Smooth muscle cell (in vitro differentiated cells): ENCODE results near the gene RASGEF1C. TPM values are rescaled to one million over a fixed set of nuclear protein-coding genes. Genes with fewer than 3 reads are reported as not detected.

ENCODE experiments used
- DNase-seq: peaks from one replicate; lab custom pipeline; 2025; ENCODE audit not compliant: unreplicated experiment; lab: John Stamatoyannopoulos, UW
- H2AFZ ChIP-seq: fragments of 200-600 bp; sonication (generic); 2 replicates; pipeline ENCODE4 v1.6.0; 2016; ENCODE audit warnings: antibody characterized with exemption, low read depth, mild to moderate bottlenecking
- H3F3A ChIP-seq: fragments of 200-600 bp; sonication (generic); 2 replicates; pipeline ENCODE4 v1.6.0; 2017; ENCODE audit warnings: antibody characterized with exemption, low read depth
- H3K27ac ChIP-seq: fragments of 200-600 bp; sonication (generic); 2 replicates; pipeline ENCODE4 v1.5.1; 2016; ENCODE audit warnings: low read depth, mild to moderate bottlenecking
- H3K27me3 ChIP-seq: fragments of 200-600 bp; sonication (generic); 2 replicates; pipeline ENCODE4 v1.6.1; 2016; ENCODE audit warnings: low read depth, mild to moderate bottlenecking
- H3K36me3 ChIP-seq: fragments of 200-600 bp; sonication (generic); 2 replicates; pipeline ENCODE4 v1.5.1; 2016; ENCODE audit warnings: low read depth
- H3K4me1 ChIP-seq: fragments of 200-600 bp; sonication (generic); 2 replicates; pipeline ENCODE4 v1.5.1; 2016; ENCODE audit warnings: low read depth
- H3K4me2 ChIP-seq: fragments of 200-600 bp; sonication (generic); 2 replicates; pipeline ENCODE4 v1.6.0; 2016; ENCODE audit warnings: mild to moderate bottlenecking
- H3K4me3 ChIP-seq: fragments of 200-600 bp; sonication (generic); 2 replicates; pipeline ENCODE4 v1.5.1; 2016; ENCODE audit warnings: mild to moderate bottlenecking
- H3K79me2 ChIP-seq: fragments of 200-600 bp; sonication (generic); 2 replicates; pipeline ENCODE4 v1.6.0; 2016; ENCODE audit warnings: low read depth, mild to moderate bottlenecking
- H3K9ac ChIP-seq: fragments of 200-600 bp; sonication (generic); 2 replicates; pipeline ENCODE4 v1.6.0; 2016; ENCODE audit warnings: low read depth
- H3K9me3 ChIP-seq: fragments of 200-600 bp; sonication (generic); replicated peaks from 2 replicates; pipeline ENCODE4 v1.5.1; 2016; ENCODE audit warnings: low read depth
- H4K20me1 ChIP-seq: fragments of 200-600 bp; sonication (generic); 2 replicates; pipeline ENCODE4 v1.6.0; 2016; ENCODE audit warnings: low read depth
- WGBS: methylation state at CpG from one replicate; pipeline ENCODE4 v1.1.7; 2016; ENCODE audit warnings: low lambda C conversion rate; 5-methylcytosine and 5-hydroxymethylcytosine counted together
- polyA plus RNA-seq: library from polyadenylated mRNA; unstranded; fragments of >200 nt; fragmentation: Nextera tagmentation; extraction: Ambion mirVana; gene quantifications from 2 replicates; pipeline ENCODE4 v1.2.1, GENCODE V29; 2016
- total RNA-seq: library from RNA; depleted of rRNA; stranded (reverse); fragments of >200 nt; gene quantifications from 2 replicates; pipeline ENCODE4 v1.2.3, GENCODE V29; 2014
- TF ChIP-seq, protein P1 (sequence below): fragments of 200-600 bp; sonication (generic); IDR thresholded peaks from 2 replicates; pipeline ENCODE4 v1.5.1; 2017; ENCODE audit warnings: borderline replicate concordance, mild to moderate bottlenecking, antibody characterized with exemption; ENCODE audit not compliant: insufficient read depth, poor library complexity, severe bottlenecking

The RASGEF1C gene
- total and polyA plus RNA-seq, 2 experiments from 2014 or later, result 0.14 TPM; not detected in 1

DNA sequence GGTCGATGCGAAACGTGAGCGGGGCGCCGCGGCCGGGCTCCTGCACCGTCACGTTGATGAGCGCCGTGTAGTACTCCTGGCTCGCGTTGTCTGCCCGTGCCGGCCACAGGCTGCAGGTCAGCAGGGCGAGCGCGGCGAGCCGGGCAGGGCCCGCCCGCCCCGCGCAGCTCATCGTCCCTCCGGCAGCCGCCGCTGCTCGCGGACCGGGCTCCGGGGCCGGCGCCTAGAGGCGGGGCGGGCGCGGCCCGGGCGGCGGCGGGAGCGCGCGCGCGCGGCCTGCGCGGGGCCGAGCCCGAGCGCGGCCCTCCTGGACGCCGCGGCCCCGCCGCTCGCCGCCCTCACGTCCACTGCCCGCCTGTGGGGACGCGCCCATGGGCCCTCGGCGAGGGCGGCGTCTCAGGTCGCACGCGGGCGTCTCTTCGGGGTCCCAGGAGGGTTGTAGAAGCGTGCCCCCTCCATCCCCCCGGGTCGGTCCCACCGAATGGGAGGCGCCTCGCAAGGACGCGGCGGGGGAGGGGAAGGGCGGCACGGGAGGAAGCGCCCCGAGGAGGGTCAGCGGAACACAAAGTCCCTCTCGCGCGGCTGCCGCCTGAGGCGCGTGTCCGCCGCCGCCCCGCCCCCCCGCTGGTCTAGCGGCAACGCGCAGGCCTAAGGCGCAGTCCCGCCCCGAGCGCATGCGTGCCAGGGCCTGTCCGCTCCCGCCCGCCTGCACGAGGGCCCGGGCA, 137.3 kb downstream of the RASGEF1C start, which contains the start of gene RNF130:
Gene RNF130 (minus strand): TSS at position 229 of the 725 bp plus-strand sequence. CDS start 57 bp downstream, at position 172.
- Histone ChIP-seq H3K36me3 (no peaks in the 10 kb centered on the region), H3K9ac (peak within 1 kb of the TSS; percentile 89), H3K4me1 (peaks cover 34% of the 10 kb centered on the region), H3K4me2 (peak within 1 kb of the TSS; percentile 99), H3F3A (no peaks in the 10 kb centered on the region), H3K79me2 (peaks cover 42% of the 10 kb centered on the region), H4K20me1 (peaks cover 41% of the 10 kb centered on the region), H2AFZ (peak within 1 kb of the TSS; percentile 95), H3K27me3 (no peaks in the 10 kb centered on the region), H3K4me3 (peak within 1 kb of the TSS; percentile 90), H3K9me3 (no peaks in the 10 kb centered on the region), H3K27ac (peak within 1 kb of the TSS; percentile 86)
- under 1% methylated on average over 64 of the region's 113 CpGs for WGBS
- DNase-seq, result peak; percentile 82
- TF ChIP-seq, protein P1, sequence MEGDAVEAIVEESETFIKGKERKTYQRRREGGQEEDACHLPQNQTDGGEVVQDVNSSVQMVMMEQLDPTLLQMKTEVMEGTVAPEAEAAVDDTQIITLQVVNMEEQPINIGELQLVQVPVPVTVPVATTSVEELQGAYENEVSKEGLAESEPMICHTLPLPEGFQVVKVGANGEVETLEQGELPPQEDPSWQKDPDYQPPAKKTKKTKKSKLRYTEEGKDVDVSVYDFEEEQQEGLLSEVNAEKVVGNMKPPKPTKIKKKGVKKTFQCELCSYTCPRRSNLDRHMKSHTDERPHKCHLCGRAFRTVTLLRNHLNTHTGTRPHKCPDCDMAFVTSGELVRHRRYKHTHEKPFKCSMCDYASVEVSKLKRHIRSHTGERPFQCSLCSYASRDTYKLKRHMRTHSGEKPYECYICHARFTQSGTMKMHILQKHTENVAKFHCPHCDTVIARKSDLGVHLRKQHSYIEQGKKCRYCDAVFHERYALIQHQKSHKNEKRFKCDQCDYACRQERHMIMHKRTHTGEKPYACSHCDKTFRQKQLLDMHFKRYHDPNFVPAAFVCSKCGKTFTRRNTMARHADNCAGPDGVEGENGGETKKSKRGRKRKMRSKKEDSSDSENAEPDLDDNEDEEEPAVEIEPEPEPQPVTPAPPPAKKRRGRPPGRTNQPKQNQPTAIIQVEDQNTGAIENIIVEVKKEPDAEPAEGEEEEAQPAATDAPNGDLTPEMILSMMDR, result no peak

GRCh38 chr5:180070756-180071530, 138.1 kb downstream of the RASGEF1C start:
- Histone ChIP-seq H3K4me2 (peak overlapping the region; percentile 99), H4K20me1 (peaks cover 47% of the 10 kb centered on the region), H3K9me3 (no peaks in the 10 kb centered on the region), H3K4me3 (peak overlapping the region; percentile 90), H3K9ac (peak overlapping the region; percentile 69), H3K79me2 (peaks cover 50% of the 10 kb centered on the region), H2AFZ (peak overlapping the region; percentile 94), H3K27me3 (no peaks in the 10 kb centered on the region), H3F3A (no peaks in the 10 kb centered on the region), H3K4me1 (peaks cover 34% of the 10 kb centered on the region), H3K36me3 (no peaks in the 10 kb centered on the region), H3K27ac (peak overlapping the region; percentile 54)
- DNase-seq, result peak; percentile 57
- 2% methylated on average over 48 of the region's 48 CpGs for WGBS
- TF ChIP-seq, protein P1, result no peak

- Histone ChIP-seq H3K27ac (no peak overlapping the region), H2AFZ (no peak overlapping the region), H3K9ac (no peak overlapping the region), H3F3A (no peaks in the 10 kb centered on the region), H3K4me3 (peak overlapping the region; percentile 90), H3K27me3 (no peaks in the 10 kb centered on the region), H4K20me1 (peaks cover 56% of the 10 kb centered on the region), H3K79me2 (peaks cover 61% of the 10 kb centered on the region), H3K4me1 (peaks cover 34% of the 10 kb centered on the region), H3K36me3 (no peaks in the 10 kb centered on the region), H3K9me3 (no peaks in the 10 kb centered on the region), H3K4me2 (peak overlapping the region; percentile 99)
- 44% methylated on average over 9 of the region's 9 CpGs for WGBS
- DNase-seq, result no peak
- TF ChIP-seq, protein P1, result no peak
These were observed 139.3 kb downstream of the RASGEF1C start for GRCh38 chr5:180069589-180070247.
